ENCODE data around the gene CDIPT. TPM values are rescaled to one million over a fixed set of nuclear protein-coding genes. Genes with fewer than 3 reads are reported as not detected.

The CDIPT gene
- total and polyA plus RNA-seq, 10 of the 15 experiments (the other 5 are each of a cell fraction or from before 2014, with no cell fraction given), result 0.87 to 36.4 (median 27.1) TPM

GRCh38 chr16:29812754-29813643 is 50.0 kb downstream of the CDIPT start (continued):
- TF ChIP-seq, protein P1, sequence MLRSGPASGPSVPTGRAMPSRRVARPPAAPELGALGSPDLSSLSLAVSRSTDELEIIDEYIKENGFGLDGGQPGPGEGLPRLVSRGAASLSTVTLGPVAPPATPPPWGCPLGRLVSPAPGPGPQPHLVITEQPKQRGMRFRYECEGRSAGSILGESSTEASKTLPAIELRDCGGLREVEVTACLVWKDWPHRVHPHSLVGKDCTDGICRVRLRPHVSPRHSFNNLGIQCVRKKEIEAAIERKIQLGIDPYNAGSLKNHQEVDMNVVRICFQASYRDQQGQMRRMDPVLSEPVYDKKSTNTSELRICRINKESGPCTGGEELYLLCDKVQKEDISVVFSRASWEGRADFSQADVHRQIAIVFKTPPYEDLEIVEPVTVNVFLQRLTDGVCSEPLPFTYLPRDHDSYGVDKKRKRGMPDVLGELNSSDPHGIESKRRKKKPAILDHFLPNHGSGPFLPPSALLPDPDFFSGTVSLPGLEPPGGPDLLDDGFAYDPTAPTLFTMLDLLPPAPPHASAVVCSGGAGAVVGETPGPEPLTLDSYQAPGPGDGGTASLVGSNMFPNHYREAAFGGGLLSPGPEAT (IDR thresholded peaks at IDR 0.05; ENCODE audit: low read depth), result no peak
- TF ChIP-seq CHD4 (IDR thresholded peaks at IDR 0.05) (no peak), PML (IDR thresholded peaks at IDR 0.05; ENCODE audit: low read length) (no peak), ATF7 (IDR thresholded peaks at IDR 0.05; ENCODE audit: low read depth) (no peak), NR2C1 (IDR thresholded peaks at IDR 0.05) (no peak), MTA3 (IDR thresholded peaks at IDR 0.05; ENCODE audit: borderline replicate concordance, low read length) (no peak), RAD51 (IDR thresholded peaks at IDR 0.05) (no peak), MYC (IDR thresholded peaks at IDR 0.05; ENCODE audit: insufficient read depth, insufficient read length, insufficient replicate concordance, low read length, severe bottlenecking) (no peak), ZZZ3 (IDR thresholded peaks at IDR 0.05; ENCODE audit: control insufficient read depth, insufficient read length, low read depth) (no peak), POLR2A (IDR thresholded peaks at IDR 0.05; ENCODE audit: low read depth, low read length) (no peak), RB1 (IDR thresholded peaks at IDR 0.05; ENCODE audit: borderline replicate concordance) (no peak), ZNF384 (IDR thresholded peaks at IDR 0.05; ENCODE audit: borderline replicate concordance, low read depth, low read length) (no peak), MEF2B (IDR thresholded peaks at IDR 0.05; ENCODE audit: partially characterized antibody, poor library complexity, severe bottlenecking) (no peak)
- TF ChIP-seq, protein P2, sequence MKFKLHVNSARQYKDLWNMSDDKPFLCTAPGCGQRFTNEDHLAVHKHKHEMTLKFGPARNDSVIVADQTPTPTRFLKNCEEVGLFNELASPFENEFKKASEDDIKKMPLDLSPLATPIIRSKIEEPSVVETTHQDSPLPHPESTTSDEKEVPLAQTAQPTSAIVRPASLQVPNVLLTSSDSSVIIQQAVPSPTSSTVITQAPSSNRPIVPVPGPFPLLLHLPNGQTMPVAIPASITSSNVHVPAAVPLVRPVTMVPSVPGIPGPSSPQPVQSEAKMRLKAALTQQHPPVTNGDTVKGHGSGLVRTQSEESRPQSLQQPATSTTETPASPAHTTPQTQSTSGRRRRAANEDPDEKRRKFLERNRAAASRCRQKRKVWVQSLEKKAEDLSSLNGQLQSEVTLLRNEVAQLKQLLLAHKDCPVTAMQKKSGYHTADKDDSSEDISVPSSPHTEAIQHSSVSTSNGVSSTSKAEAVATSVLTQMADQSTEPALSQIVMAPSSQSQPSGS (IDR thresholded peaks at IDR 0.05; ENCODE audit: low read length), result no peak
